HCT116 (cell line): ENCODE data around the gene WHRN.

Experiments used
- EZH2 ChIP-seq: fragments of 200-600 bp; sonication (generic); IDR thresholded peaks from 2 replicates; pipeline ENCODE4 v1.6.1; 2017; ENCODE audit warnings: antibody characterized with exemption, mixed run types
- EZH2phosphoT487 ChIP-seq: fragments of 200-600 bp; IDR thresholded peaks from 2 replicates; pipeline ENCODE4 v1.6.1; 2018; ENCODE audit warnings: antibody characterized with exemption, borderline replicate concordance
- POLR2A ChIP-seq: IDR thresholded peaks from 2 replicates; pipeline ENCODE4 v1.7.0; 2011; ENCODE audit warnings: borderline replicate concordance; ENCODE audit not compliant: insufficient read depth, insufficient read length; ENCODE audit errors: extremely low read depth
- SIN3A ChIP-seq: IDR thresholded peaks from 2 replicates; pipeline ENCODE4 v1.6.1; 2012; ENCODE audit warnings: low read depth
- SP1 ChIP-seq: IDR thresholded peaks from 2 replicates; pipeline ENCODE4 v1.6.1; 2012; ENCODE audit warnings: low read depth
- YY1 ChIP-seq: IDR thresholded peaks from 2 replicates; pipeline ENCODE4 v1.6.1; 2011; ENCODE audit warnings: low read length, low read depth, moderate library complexity, mild to moderate bottlenecking; ENCODE audit not compliant: insufficient replicate concordance; ENCODE audit errors: extremely low read depth
- ZNF274 ChIP-seq: fragments of 200-500 bp; sonication (Bioruptor generic); IDR thresholded peaks from 2 replicates; pipeline ENCODE4 v1.6.1; 2014; ENCODE audit warnings: mild to moderate bottlenecking, low read depth, low read length, inconsistent platforms
- TF ChIP-seq, protein P1 (sequence below), 3 experiments: fragments of 200-600 bp in 1 of 3; sonication (generic) in 1 of 3; IDR thresholded peaks in 2 of 3; conservative IDR thresholded peaks in 1 of 3; 2 replicates each; pipeline ENCODE4 v1.5.1; 2012 to 2017; ENCODE audit warnings: low read depth in 2 of 3, low read length in 2 of 3, antibody characterized with exemption in 1 of 3, borderline replicate concordance in 1 of 3, control low read depth in 1 of 3, mild to moderate bottlenecking in 1 of 3, mixed read lengths in 1 of 3, mixed run types in 1 of 3, moderate library complexity in 1 of 3; ENCODE audit not compliant: insufficient read depth in 1 of 3
- TF ChIP-seq, protein P2 (sequence below): IDR thresholded peaks from 2 replicates; pipeline ENCODE4 v1.6.1; 2011; ENCODE audit warnings: mild to moderate bottlenecking, low read length, moderate library complexity; ENCODE audit not compliant: insufficient replicate concordance; ENCODE audit errors: extremely low read depth
- TF ChIP-seq, protein P3 (sequence below): IDR thresholded peaks from 2 replicates; pipeline ENCODE4 v1.6.1; 2012

DNA sequence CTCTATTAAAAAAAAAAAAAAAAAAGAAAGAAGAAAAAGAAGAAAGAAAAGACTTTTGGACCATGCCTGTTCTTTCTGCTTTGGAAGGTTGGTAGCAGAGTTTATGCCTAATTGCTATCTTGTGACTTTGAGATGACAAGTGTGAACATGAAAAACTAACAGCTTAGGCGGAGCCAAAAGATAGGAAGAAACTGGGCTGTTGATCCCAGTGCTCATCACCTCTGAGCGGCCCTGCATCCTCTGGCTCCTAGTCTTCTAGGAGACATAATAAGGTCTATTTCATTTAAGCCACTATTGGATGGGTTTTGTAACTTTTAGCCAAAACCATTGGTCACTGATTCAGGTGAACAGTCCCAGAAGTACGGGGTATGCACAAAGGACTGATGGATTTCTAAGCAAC, 47.9 kb upstream of the WHRN start:
- TF ChIP-seq, protein P1, sequence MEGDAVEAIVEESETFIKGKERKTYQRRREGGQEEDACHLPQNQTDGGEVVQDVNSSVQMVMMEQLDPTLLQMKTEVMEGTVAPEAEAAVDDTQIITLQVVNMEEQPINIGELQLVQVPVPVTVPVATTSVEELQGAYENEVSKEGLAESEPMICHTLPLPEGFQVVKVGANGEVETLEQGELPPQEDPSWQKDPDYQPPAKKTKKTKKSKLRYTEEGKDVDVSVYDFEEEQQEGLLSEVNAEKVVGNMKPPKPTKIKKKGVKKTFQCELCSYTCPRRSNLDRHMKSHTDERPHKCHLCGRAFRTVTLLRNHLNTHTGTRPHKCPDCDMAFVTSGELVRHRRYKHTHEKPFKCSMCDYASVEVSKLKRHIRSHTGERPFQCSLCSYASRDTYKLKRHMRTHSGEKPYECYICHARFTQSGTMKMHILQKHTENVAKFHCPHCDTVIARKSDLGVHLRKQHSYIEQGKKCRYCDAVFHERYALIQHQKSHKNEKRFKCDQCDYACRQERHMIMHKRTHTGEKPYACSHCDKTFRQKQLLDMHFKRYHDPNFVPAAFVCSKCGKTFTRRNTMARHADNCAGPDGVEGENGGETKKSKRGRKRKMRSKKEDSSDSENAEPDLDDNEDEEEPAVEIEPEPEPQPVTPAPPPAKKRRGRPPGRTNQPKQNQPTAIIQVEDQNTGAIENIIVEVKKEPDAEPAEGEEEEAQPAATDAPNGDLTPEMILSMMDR (IDR thresholded peaks at IDR 0.05 in 2 of 3, conservative IDR thresholded peaks at IDR 0.05 in 1 of 3; ENCODE audit: borderline replicate concordance in 1 of 3, insufficient read depth in 1 of 3, low read depth in 2 of 3, low read length in 2 of 3) = no peak
- no peak for TF ChIP-seq SP1
- TF ChIP-seq POLR2A = no peak
- TF ChIP-seq, protein P2, sequence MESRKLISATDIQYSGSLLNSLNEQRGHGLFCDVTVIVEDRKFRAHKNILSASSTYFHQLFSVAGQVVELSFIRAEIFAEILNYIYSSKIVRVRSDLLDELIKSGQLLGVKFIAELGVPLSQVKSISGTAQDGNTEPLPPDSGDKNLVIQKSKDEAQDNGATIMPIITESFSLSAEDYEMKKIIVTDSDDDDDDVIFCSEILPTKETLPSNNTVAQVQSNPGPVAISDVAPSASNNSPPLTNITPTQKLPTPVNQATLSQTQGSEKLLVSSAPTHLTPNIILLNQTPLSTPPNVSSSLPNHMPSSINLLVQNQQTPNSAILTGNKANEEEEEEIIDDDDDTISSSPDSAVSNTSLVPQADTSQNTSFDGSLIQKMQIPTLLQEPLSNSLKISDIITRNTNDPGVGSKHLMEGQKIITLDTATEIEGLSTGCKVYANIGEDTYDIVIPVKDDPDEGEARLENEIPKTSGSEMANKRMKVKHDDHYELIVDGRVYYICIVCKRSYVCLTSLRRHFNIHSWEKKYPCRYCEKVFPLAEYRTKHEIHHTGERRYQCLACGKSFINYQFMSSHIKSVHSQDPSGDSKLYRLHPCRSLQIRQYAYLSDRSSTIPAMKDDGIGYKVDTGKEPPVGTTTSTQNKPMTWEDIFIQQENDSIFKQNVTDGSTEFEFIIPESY = no peak
- TF ChIP-seq, protein P3, sequence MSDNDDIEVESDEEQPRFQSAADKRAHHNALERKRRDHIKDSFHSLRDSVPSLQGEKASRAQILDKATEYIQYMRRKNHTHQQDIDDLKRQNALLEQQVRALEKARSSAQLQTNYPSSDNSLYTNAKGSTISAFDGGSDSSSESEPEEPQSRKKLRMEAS = no peak
- TF ChIP-seq EZH2phosphoT487 = no peak
- TF ChIP-seq EZH2 = no peak
- no peak for TF ChIP-seq ZNF274
- TF ChIP-seq YY1 = no peak
- no peak for TF ChIP-seq SIN3A
